C4-2B (cell line): Measurements from ENCODE around the gene C16orf78.

ENCODE experiments used
- ZFX ChIP-seq: fragments of 450-650 bp; IDR thresholded peaks from 2 replicates; pipeline ENCODE4 v1.6.1; 2017
- TF ChIP-seq, protein P1 (sequence below): fragments of 450-650 bp; conservative IDR thresholded peaks from 2 replicates; pipeline ENCODE4 v1.5.1; 2017; ENCODE audit warnings: mild to moderate bottlenecking

DNA sequence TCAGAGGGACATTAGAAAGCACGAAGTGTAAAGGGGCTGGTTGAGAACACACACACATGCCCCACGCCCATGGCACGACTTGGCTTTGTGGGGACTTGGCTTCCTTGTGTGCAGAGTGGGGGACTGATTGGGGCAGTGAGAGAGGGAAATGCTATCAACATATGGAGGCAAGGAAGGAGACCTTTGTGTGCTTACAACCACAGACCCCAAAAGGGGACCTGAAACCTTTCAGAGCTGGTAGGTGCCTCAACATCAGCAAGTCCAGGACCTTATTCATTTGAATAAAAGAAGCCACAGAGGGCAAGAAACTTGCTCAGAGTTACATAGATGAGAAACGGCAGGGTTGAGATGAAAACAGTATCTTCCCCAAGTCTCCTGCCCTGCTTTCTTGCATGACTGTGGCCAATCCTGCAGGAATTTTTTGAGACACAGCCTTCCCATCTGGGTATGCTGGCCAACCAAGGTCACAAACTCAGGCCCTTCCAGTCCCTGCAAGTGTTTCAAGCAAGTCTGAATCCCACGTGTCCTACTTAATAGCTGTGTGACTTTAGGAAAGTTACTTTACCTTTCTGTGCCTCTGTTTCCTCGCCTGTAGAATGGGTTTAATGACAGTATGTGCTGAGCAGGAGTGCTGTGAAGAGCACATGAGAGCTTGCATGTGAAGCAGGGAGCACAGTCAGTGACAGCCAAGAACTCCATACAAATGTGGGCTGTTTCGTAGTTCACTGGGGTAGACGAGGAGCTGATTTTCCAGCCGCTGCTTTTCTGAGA, 26.2 kb downstream of the C16orf78 start:
- TF ChIP-seq, protein P1, sequence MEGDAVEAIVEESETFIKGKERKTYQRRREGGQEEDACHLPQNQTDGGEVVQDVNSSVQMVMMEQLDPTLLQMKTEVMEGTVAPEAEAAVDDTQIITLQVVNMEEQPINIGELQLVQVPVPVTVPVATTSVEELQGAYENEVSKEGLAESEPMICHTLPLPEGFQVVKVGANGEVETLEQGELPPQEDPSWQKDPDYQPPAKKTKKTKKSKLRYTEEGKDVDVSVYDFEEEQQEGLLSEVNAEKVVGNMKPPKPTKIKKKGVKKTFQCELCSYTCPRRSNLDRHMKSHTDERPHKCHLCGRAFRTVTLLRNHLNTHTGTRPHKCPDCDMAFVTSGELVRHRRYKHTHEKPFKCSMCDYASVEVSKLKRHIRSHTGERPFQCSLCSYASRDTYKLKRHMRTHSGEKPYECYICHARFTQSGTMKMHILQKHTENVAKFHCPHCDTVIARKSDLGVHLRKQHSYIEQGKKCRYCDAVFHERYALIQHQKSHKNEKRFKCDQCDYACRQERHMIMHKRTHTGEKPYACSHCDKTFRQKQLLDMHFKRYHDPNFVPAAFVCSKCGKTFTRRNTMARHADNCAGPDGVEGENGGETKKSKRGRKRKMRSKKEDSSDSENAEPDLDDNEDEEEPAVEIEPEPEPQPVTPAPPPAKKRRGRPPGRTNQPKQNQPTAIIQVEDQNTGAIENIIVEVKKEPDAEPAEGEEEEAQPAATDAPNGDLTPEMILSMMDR, result no peak
- TF ChIP-seq ZFX, result no peak
